A673 (cell line): ENCODE measurements around the gene STPG1.

ENCODE experiments used
- EZH2 ChIP-seq: fragments of 200-600 bp; sonication (generic); IDR thresholded peaks from 2 replicates; pipeline ENCODE4 v1.6.1; 2017; ENCODE audit warnings: borderline replicate concordance, low read depth, mild to moderate bottlenecking, mixed read lengths, antibody characterized with exemption, low read length; ENCODE audit not compliant: poor library complexity, severe bottlenecking
- TF ChIP-seq, protein P1 (sequence below): fragments of 300-800, 200-600 bp; sonication (generic); conservative IDR thresholded peaks from 2 replicates; pipeline ENCODE4 v1.5.1; 2017; ENCODE audit warnings: low read depth, mild to moderate bottlenecking, antibody characterized with exemption, low read length, moderate library complexity, mixed read lengths

DNA sequence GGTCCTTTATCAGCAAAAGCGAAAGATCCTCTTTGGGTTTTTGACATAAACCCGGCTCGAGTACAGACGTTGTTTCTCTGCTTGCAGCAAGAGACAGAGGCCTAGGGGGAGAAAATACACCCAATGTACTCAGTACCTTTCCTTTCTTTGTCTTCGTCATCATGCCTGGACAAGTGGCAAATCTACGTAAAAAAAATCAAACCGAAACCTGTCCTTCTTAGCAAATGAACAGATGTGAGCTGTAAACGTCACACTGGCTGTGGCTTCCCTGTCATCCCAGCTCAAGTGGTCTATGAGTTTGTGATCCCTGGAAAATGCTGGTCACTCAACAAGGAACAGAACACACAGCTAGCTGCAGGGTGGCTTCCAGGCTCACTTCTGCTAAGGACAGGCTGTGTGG, 39.9 kb downstream of the STPG1 start:
- TF ChIP-seq, protein P1, sequence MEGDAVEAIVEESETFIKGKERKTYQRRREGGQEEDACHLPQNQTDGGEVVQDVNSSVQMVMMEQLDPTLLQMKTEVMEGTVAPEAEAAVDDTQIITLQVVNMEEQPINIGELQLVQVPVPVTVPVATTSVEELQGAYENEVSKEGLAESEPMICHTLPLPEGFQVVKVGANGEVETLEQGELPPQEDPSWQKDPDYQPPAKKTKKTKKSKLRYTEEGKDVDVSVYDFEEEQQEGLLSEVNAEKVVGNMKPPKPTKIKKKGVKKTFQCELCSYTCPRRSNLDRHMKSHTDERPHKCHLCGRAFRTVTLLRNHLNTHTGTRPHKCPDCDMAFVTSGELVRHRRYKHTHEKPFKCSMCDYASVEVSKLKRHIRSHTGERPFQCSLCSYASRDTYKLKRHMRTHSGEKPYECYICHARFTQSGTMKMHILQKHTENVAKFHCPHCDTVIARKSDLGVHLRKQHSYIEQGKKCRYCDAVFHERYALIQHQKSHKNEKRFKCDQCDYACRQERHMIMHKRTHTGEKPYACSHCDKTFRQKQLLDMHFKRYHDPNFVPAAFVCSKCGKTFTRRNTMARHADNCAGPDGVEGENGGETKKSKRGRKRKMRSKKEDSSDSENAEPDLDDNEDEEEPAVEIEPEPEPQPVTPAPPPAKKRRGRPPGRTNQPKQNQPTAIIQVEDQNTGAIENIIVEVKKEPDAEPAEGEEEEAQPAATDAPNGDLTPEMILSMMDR, result no peak
- no peak for TF ChIP-seq EZH2
